Measurements from ENCODE around the gene ARL14. TPM values are rescaled to one million over a fixed set of nuclear protein-coding genes. Genes with fewer than 3 reads are reported as not detected.

The ARL14 gene
- total RNA-seq, 1 experiment from 2014 or later, result not detected

- no peak overlapping the region for H3T11ph ChIP-seq (ENCODE audit: low read length)
- no peak overlapping the region for H3K27ac ChIP-seq (ENCODE audit: insufficient read length, low read depth, low read length)
- no peak overlapping the region for H3K4me2 ChIP-seq (ENCODE audit: insufficient read depth, insufficient read length, low read length)
- no peak overlapping the region for H3K27ac Mint-ChIP-seq
- no peak overlapping the region for H4K5ac ChIP-seq (ENCODE audit: insufficient read length, low read depth, low read length)
- H3K79me1 ChIP-seq (ENCODE audit: insufficient read depth, low read depth, low read length, poor library complexity, severe bottlenecking), result no peaks in the 10 kb centered on the region
- no peak overlapping the region for H3K18ac ChIP-seq (ENCODE audit: insufficient read length, low read depth, low read length)
- H3K9me3 Mint-ChIP-seq, result no peaks in the 10 kb centered on the region
- H3K9ac ChIP-seq (ENCODE audit: extremely low read depth, insufficient read length, low read length), result no peak overlapping the region
- H4K20me1 ChIP-seq (ENCODE audit: control insufficient read depth, insufficient read depth, insufficient read length), result no peaks in the 10 kb centered on the region
- no peak overlapping the region for H2BK15ac ChIP-seq (ENCODE audit: low read depth, low read length)
- H3K4me1 Mint-ChIP-seq, result peaks cover 7 to 13% of the 10 kb centered on the region in 2 experiments
- H2AFZ ChIP-seq (ENCODE audit: low read length), result no peak overlapping the region
- no peak overlapping the region for H3K14ac ChIP-seq (ENCODE audit: insufficient read depth, low read length)
- no peaks in the 10 kb centered on the region for H3K23me2 ChIP-seq (ENCODE audit: insufficient read length, low read depth, low read length, poor library complexity, severe bottlenecking)
- TF ChIP-seq, protein P1, sequence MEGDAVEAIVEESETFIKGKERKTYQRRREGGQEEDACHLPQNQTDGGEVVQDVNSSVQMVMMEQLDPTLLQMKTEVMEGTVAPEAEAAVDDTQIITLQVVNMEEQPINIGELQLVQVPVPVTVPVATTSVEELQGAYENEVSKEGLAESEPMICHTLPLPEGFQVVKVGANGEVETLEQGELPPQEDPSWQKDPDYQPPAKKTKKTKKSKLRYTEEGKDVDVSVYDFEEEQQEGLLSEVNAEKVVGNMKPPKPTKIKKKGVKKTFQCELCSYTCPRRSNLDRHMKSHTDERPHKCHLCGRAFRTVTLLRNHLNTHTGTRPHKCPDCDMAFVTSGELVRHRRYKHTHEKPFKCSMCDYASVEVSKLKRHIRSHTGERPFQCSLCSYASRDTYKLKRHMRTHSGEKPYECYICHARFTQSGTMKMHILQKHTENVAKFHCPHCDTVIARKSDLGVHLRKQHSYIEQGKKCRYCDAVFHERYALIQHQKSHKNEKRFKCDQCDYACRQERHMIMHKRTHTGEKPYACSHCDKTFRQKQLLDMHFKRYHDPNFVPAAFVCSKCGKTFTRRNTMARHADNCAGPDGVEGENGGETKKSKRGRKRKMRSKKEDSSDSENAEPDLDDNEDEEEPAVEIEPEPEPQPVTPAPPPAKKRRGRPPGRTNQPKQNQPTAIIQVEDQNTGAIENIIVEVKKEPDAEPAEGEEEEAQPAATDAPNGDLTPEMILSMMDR (conservative IDR thresholded peaks at IDR 0.05), result no peak
- H3K4ac ChIP-seq (ENCODE audit: low read depth, low read length), result no peak overlapping the region
- H4K91ac ChIP-seq (ENCODE audit: insufficient read length, low read depth, low read length), result no peak overlapping the region
- H2BK5ac ChIP-seq (ENCODE audit: insufficient read length, low read length), result no peak overlapping the region
- H3K36me3 Mint-ChIP-seq (ENCODE audit: insufficient read depth in 1 of 3, low read depth in 3 of 3), result no peaks in the 10 kb centered on the region
- no CpG with 5 or more reads among the region's 2 CpGs for WGBS (ENCODE audit: extremely low coverage, insufficient read length, low lambda C conversion rate)
- H3K4me3 Mint-ChIP-seq, result no peak overlapping the region
- H3K9me3 ChIP-seq (ENCODE audit: control insufficient read depth, low read depth, low read length), result no peaks in the 10 kb centered on the region
- no peak for DNase-seq
- H2BK20ac ChIP-seq (ENCODE audit: low read depth, low read length, poor library complexity, severe bottlenecking), result no peak overlapping the region
- H3K79me2 ChIP-seq (ENCODE audit: insufficient read depth, low read length), result no peaks in the 10 kb centered on the region
- H3K27me3 ChIP-seq (ENCODE audit: insufficient read depth, low read length), result no peaks in the 10 kb centered on the region
- H2BK120ac ChIP-seq (ENCODE audit: low read depth, low read length, poor library complexity, severe bottlenecking), result no peak overlapping the region
- H2BK12ac ChIP-seq (ENCODE audit: insufficient read length, low read depth, low read length), result no peak overlapping the region
- no peak overlapping the region for H4K8ac ChIP-seq (replicated peaks; ENCODE audit: insufficient read length, low read depth, low read length)
- no peak overlapping the region for H3K56ac ChIP-seq (ENCODE audit: insufficient read length, low read depth, low read length)
- no peaks in the 10 kb centered on the region for H3K4me1 ChIP-seq (ENCODE audit: insufficient read depth, low read length)
- no peak overlapping the region for H3K23ac ChIP-seq (ENCODE audit: insufficient read length, low read depth, low read length)
- no peak overlapping the region for H2AK5ac ChIP-seq (ENCODE audit: insufficient read length, low read length)
- H3K27me3 Mint-ChIP-seq (ENCODE audit: low read depth), result no peaks in the 10 kb centered on the region
Measured at GRCh38 chr3:160684368-160684740, 7.4 kb downstream of the ARL14 start.
